Posterior vena cava (tissue), 2 donors: Measurements from ENCODE around the gene HBE1. TPM values are rescaled to one million over a fixed set of nuclear protein-coding genes. Genes with fewer than 3 reads are reported as not detected.

Experiments
- DNase-seq: peaks from one replicate; pipeline ENCODE4 v3.0.0-alpha.2; 2020; ENCODE audit warnings: low spot score
- intact Hi-C, 2 donors: fragments of 100-400 bp; cut with DNase I; formaldehyde crosslinking; loops; one replicate each; pipeline versions ENCODE4 v1.14.1 to v1.14.2; 2022 to 2023
- total RNA-seq, 2 donors: library from RNA; stranded (reverse); fragmentation: NEBNext Ultra II Directional; extraction: Animal tissue kit (Norgen Biotek cat#: 25700); gene quantifications; one replicate each; pipeline ENCODE4 v1.2.1, GENCODE V29; 2021
- donor health status: DM: yes; HTN: yes; CAD: no.
- donor health status: DM: yes; HTN: yes; CAD: no.

Gene HBE1
- total RNA-seq, 2 donors from 2014 or later: not detected

GRCh38 chr11:5241458-5241857 is 28.3 kb downstream of the HBE1 start:
- DNase-seq: no peak
- intact Hi-C loops: no loop called here

DNA sequence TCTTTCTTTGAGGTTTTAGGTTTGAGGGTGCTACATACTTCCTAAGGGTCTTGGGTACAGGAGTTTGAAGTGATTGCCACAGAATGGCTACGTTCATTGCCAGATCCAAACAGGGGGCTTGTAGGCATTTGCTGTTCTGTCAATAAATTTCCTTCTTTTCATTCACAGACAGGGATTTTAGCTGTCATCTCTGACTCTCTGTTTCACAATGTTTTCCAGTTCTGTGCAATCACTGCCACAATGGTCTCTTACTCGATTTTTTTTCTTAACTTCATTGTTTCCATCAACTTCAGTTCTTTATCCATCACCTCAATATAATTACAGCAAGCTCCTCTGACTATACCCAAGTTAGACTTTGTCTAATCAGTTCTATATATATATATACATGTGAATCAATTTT is 29.3 kb downstream of the HBE1 start:
- intact Hi-C loops: no loop called here

DNA sequence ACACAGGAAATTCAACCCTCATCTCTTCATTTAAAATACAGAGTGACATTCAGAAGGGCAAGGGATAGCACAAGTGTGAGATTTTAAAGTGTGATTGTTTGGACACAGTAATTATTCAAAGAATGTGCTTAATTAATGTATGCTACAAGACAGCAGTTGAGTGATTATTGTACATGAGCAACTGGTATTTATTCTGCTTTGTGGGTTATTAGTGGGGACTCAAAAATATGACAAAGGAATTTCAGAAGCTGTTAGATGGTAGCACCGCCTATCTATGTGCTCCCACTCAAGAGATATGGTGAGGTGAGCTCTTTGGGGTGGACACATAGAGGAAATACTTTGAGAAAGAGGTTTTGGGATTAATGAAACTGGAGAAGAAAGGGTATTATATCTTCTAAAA is 29.7 kb downstream of the HBE1 start:
- intact Hi-C loops: no loop called here
- DNase-seq: no peak

More for the DNA sequence above, 29.3 kb downstream of the HBE1 start:
- DNase-seq: no peak

GRCh38 chr11:5239046-5239445 is 30.7 kb downstream of the HBE1 start:
- DNase-seq: no peak
- intact Hi-C loops: no loop called here

DNA sequence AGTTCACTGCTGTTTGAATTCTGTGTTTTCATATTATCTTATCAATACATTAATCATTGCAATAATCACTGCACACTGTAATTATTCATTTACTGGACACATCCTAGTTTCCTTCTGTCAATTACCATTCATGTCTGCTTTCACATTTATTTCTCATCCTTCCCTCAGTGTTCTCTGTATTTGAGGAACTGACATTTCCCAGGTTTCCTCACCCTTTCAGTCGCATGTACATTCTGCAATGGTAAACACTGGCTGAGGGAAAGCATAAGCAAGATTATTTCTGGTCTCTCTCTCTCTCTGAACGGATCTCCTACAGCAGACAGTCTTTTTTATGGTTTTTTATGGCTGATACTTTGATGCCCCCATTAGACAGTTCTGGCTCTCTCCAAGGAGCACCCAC is 31.3 kb downstream of the HBE1 start:
- intact Hi-C loops: no loop called here
- DNase-seq: no peak

GRCh38 chr11:5237420-5237819 is 32.3 kb downstream of the HBE1 start:
- intact Hi-C loops: no loop called here
- DNase-seq: no peak

GRCh38 chr11:5235364-5236095 is 34.2 kb downstream of the HBE1 start:
- no peak for DNase-seq
- intact Hi-C loops: no loop called here

DNA sequence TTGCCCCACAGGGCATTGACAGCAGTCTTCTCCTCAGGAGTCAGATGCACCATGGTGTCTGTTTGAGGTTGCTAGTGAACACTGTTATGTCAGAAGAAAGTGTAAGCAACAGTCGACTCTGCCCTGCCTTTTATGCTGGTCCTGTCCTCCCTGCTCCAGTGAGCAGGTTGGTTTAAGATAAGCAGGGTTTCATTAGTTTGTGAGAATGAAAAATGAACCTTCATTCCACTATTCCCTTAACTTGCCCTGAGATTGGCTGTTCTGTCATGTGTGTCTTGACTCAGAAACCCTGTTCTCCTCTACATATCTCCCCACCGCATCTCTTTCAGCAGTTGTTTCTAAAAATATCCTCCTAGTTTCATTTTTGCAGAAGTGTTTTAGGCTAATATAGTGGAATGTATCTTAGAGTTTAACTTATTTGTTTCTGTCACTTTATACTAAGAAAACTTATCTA is 35.3 kb downstream of the HBE1 start, which contains the start of gene HBD:
TSS of gene HBD (minus strand) at position 103 of the 454 bp plus-strand sequence. CDS start at position 53, 50 bp downstream.
- DNase-seq: no peak
- intact Hi-C loops: no loop called here

GRCh38 chr11:5233307-5233706 is 36.4 kb downstream of the HBE1 start:
- intact Hi-C loops: no loop called here
- no peak for DNase-seq

DNA sequence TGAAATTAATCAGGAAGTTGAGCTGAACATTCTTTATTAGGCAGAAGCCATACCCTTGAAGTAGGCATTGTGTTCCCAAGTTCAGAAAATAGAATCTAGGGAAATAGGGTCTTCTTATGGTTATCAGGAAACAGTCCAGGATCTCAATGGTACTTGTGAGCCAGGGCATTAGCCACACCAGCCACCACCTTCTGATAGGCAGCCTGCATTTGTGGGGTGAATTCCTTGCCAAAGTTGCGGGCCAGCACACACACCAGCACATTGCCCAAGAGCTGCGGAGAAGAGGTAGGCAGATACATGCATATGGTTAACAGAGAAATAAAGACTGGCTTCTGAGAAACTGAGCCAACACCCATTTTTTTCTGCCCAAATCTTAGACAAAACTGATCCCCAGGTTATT is 36.9 kb downstream of the HBE1 start:
- DNase-seq: no peak
- intact Hi-C loops: no loop called here

DNA sequence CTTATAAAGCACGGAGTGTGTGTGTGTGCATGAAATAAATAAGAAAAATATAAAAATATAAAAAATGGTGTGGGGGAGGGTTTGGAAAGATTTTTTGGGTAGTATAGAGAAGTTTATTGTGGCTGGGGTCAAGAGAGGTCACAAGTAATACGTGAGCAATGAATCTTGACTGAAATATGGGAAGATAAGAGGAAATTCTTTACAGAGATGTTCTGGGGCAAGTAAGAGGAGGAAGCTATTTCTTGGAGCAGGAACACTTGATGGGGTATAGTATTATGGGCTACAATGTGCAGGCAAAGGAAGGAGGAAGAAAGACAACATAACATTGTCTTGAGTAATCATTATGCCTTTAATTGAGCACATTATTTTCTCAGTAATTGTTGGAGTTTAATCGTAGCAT is 37.6 kb downstream of the HBE1 start:
- DNase-seq: no peak
- intact Hi-C loops: no loop called here

- intact Hi-C loops: no loop called here
- no peak for DNase-seq
Measured at GRCh38 chr11:5231111-5231510, 38.6 kb downstream of the HBE1 start.

GRCh38 chr11:5230266-5230665 is 39.5 kb downstream of the HBE1 start:
- no peak for DNase-seq
- intact Hi-C loops: no loop called here

DNA sequence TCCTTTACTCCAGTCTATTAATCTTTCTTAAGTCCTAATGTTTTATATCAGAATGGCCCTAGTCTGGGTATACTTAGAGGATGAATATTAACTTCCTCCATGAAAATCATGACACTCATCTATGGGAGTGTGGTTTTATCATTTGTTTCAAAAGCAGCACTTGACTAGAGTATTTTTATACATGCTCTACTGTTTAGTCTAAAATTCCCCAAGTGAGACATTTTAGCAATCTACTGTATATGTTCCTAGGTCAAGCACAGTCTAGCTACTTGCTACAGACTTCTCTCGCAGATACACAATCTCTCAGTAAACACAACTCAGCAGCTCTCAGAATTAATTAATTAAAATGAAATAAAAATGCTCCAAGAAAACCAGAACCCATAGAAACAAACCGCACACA is 39.9 kb downstream of the HBE1 start:
- intact Hi-C loops: no loop called here
- DNase-seq: no peak

GRCh38 chr11:5229356-5229755 is 40.4 kb downstream of the HBE1 start:
- DNase-seq: no peak
- intact Hi-C loops: no loop called here

DNA sequence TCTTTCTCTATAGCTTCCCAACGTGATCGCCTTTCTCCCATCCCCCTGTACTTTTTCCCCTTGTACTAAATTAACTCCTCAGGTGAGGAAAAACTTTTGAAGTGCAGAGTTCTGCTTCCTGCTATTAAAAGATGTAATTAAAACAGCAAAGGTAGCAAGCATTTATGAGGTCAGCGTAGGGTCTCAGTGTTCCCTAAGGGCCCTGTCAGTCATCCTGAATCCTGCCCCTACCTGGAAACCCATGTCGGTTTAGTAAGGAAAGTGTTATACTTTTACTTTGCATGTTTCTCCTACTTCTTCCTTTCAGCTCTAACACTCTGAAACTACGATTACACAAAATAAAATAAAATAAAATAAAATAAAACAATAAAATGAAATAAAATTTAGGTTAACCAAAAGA is 41.6 kb downstream of the HBE1 start:
- intact Hi-C loops: no loop called here
- no peak for DNase-seq

- no peak for DNase-seq
- intact Hi-C loops: no loop called here
Measured at GRCh38 chr11:5227681-5228080, 42.1 kb downstream of the HBE1 start.

DNA sequence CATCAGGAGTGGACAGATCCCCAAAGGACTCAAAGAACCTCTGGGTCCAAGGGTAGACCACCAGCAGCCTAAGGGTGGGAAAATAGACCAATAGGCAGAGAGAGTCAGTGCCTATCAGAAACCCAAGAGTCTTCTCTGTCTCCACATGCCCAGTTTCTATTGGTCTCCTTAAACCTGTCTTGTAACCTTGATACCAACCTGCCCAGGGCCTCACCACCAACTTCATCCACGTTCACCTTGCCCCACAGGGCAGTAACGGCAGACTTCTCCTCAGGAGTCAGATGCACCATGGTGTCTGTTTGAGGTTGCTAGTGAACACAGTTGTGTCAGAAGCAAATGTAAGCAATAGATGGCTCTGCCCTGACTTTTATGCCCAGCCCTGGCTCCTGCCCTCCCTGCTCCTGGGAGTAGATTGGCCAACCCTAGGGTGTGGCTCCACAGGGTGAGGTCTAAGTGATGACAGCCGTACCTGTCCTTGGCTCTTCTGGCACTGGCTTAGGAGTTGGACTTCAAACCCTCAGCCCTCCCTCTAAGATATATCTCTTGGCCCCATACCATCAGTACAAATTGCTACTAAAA is 42.9 kb downstream of the HBE1 start, which contains the start of gene HBB:
TSS of gene HBB (minus strand) at position 340 of the 579 bp plus-strand sequence. CDS start at position 290, 50 bp downstream.
- DNase-seq: no peak
- intact Hi-C loops: no loop called here

DNA sequence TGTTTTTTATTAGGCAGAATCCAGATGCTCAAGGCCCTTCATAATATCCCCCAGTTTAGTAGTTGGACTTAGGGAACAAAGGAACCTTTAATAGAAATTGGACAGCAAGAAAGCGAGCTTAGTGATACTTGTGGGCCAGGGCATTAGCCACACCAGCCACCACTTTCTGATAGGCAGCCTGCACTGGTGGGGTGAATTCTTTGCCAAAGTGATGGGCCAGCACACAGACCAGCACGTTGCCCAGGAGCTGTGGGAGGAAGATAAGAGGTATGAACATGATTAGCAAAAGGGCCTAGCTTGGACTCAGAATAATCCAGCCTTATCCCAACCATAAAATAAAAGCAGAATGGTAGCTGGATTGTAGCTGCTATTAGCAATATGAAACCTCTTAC is 44.3 kb downstream of the HBE1 start:
- intact Hi-C loops: no loop called here
- no peak for DNase-seq

DNA sequence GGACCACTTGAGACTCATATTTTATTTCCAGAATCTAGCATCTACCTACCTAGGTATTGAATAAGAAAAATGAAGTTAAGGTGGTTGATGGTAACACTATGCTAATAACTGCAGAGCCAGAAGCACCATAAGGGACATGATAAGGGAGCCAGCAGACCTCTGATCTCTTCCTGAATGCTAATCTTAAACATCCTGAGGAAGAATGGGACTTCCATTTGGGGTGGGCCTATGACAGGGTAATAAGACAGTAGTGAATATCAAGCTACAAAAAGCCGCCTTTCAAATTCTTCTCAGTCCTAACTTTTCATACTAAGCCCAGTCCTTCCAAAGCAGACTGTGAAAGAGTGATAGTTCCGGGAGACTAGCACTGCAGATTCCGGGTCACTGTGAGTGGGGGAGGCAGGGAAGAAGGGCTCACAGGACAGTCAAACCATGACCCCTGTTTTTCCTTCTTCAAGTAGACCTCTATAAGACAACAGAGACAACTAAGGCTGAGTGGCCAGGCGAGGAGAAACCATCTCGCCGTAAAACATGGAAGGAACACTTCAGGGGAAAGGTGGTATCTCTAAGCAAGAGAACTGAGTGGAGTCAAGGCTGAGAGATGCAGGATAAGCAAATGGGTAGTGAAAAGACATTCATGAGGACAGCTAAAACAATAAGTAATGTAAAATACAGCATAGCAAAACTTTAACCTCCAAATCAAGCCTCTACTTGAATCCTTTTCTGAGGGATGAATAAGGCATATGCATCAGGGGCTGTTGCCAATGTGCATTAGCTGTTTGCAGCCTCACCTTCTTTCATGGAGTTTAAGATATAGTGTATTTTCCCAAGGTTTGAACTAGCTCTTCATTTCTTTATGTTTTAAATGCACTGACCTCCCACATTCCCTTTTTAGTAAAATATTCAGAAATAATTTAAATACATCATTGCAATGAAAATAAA is 44.9 kb downstream of the HBE1 start:
- intact Hi-C loops: no loop called here
- no peak for DNase-seq
